ENCODE measurements around the gene CIZ1.

- TF ChIP-seq CTCF (conservative IDR thresholded peaks at IDR 0.05; ENCODE audit: low read length) (no peak), EZH2phosphoT487 (IDR thresholded peaks at IDR 0.05; ENCODE audit: borderline replicate concordance) (no peak)
Measured at GRCh38 chr9:128182893-128183588, 8.3 kb downstream of the CIZ1 start.
